HCT116 (cell line): ENCODE data around the gene TEX22. TPM values are rescaled to one million over a fixed set of nuclear protein-coding genes. Genes with fewer than 3 reads are reported as not detected.

Experiments used
- ATAC-seq: fragments of 200-7000 bp; cut with Tn5 transposase; 2 replicates; pipeline ENCODE4 v1.9.1; 2020; ENCODE audit warnings: mild to moderate bottlenecking, moderate library complexity
- BruUV-seq: library from RNA; stranded (reverse); fragments of 400-500 nt; replicated peaks from 2 replicates; lab custom pipeline; 2021; lab: Mats Ljungman, UMichigan
- CTCF ChIA-PET: fragments of 300-600 bp; sonication (Branson Sonifier 250); formaldehyde crosslinking; loops from one replicate; lab custom pipeline; 2021; ENCODE audit warnings: antibody characterized with exemption; lab: Charles Lee
- POLR2A ChIA-PET: fragments of 300-600, 350-600 bp; sonication (Branson Sonifier 250); formaldehyde crosslinking; loops from one replicate; lab custom pipeline; 2021; ENCODE audit warnings: antibody characterized with exemption; lab: Charles Lee
- RAD21 ChIA-PET, 2 experiments: fragments of 300-600 bp; sonication (Branson Sonifier 250); formaldehyde crosslinking; loops; one replicate each; lab custom pipeline; 2023; ENCODE audit warnings: low total read pairs in 2 of 2; ENCODE audit not compliant: uncharacterized antibody in 2 of 2, unreplicated experiment in 2 of 2, low non-redundant PET in 1 of 2; lab: Charles Lee
- DNase-seq: peaks from one replicate; pipeline ENCODE4 v3.0.0-alpha.2; 2010; ENCODE audit warnings: low read depth, low spot score
- H2AFZ ChIP-seq: fragments of 200-600 bp; shearing (Covaris generic), sonication (generic); 2 replicates; pipeline ENCODE4 v1.6.1; 2017; ENCODE audit warnings: low read depth, mixed run types, mixed read lengths, antibody characterized with exemption, low read length; ENCODE audit not compliant: poor library complexity, severe bottlenecking
- H3K27ac ChIP-seq: 2 replicates; pipeline ENCODE4 v1.5.1; 2012; ENCODE audit warnings: low read depth, low read length
- H3K27me3 ChIP-seq: fragments of 200-600 bp; sonication (generic); 2 replicates; pipeline ENCODE4 v1.6.1; 2016; ENCODE audit warnings: mixed run types, low read length, mixed read lengths; ENCODE audit not compliant: insufficient read depth
- H3K36me3 ChIP-seq, 2 experiments: fragments of 200-500 bp in 1 of 2; fragments of 200-600 bp in 1 of 2; sonication (Bioruptor generic) in 1 of 2; sonication (generic) in 1 of 2; 2 replicates each; pipeline versions ENCODE4 v1.5.1 to v1.6.1; 2014 to 2016; ENCODE audit warnings: low read length in 2 of 2, inconsistent platforms in 1 of 2, mixed read lengths in 1 of 2, mixed run types in 1 of 2; ENCODE audit not compliant: insufficient read depth in 2 of 2, control insufficient read depth in 1 of 2
- H3K4me1 ChIP-seq, 2 experiments: fragments of 200-600 bp in 1 of 2; sonication (generic) in 1 of 2; 2 replicates each; pipeline versions ENCODE4 v1.5.1 to v1.6.1; 2012 to 2017; ENCODE audit warnings: low read length in 2 of 2, inconsistent platforms in 1 of 2, mild to moderate bottlenecking in 1 of 2, mixed read lengths in 1 of 2, mixed run types in 1 of 2, moderate library complexity in 1 of 2; ENCODE audit not compliant: insufficient read depth in 2 of 2, control insufficient read depth in 1 of 2
- H3K4me2 ChIP-seq: fragments of 200-600 bp; sonication (generic); 2 replicates; pipeline ENCODE4 v1.6.1; 2017; ENCODE audit warnings: mixed run types, low read length, mixed read lengths
- H3K4me3 ChIP-seq, 2 experiments: fragments of 200-600 bp in 1 of 2; sonication (generic) in 1 of 2; replicated peaks in 1 of 2; 2 replicates each; pipeline ENCODE4 v1.5.1; 2011 to 2016; ENCODE audit warnings: low read length in 2 of 2, control low read depth in 1 of 2, low read depth in 1 of 2, mild to moderate bottlenecking in 1 of 2, mixed read lengths in 1 of 2, mixed run types in 1 of 2
- H3K79me2 ChIP-seq: fragments of 200-600 bp; sonication (generic); 2 replicates; pipeline ENCODE4 v1.6.1; 2017; ENCODE audit warnings: mild to moderate bottlenecking, mixed run types, low read length, moderate library complexity, mixed read lengths; ENCODE audit not compliant: insufficient read depth
- H3K9ac ChIP-seq: fragments of 200-600 bp; sonication (generic); 2 replicates; pipeline ENCODE4 v1.6.1; 2016; ENCODE audit warnings: low read length, mixed read lengths
- H3K9me2 ChIP-seq: fragments of 200-600 bp; sonication (generic), shearing (Covaris generic); 2 replicates; pipeline ENCODE4 v1.6.1; 2017; ENCODE audit warnings: mixed run types, mild to moderate bottlenecking, moderate library complexity; ENCODE audit not compliant: insufficient read depth
- H3K9me3 ChIP-seq, 2 experiments: fragments of 200-500 bp in 1 of 2; fragments of 200-600 bp in 1 of 2; sonication (Bioruptor generic) in 1 of 2; sonication (generic) in 1 of 2; 2 replicates each; pipeline ENCODE4 v1.6.1; 2014 to 2017; ENCODE audit warnings: low read length in 2 of 2, mixed read lengths in 2 of 2, inconsistent platforms in 1 of 2, low read depth in 1 of 2, mild to moderate bottlenecking in 1 of 2, mixed run types in 1 of 2, moderate library complexity in 1 of 2; ENCODE audit not compliant: control insufficient read depth in 1 of 2, insufficient read depth in 1 of 2
- H4K20me1 ChIP-seq: fragments of 200-600 bp; sonication (generic), shearing (Covaris generic); 2 replicates; pipeline ENCODE4 v1.6.1; 2017; ENCODE audit warnings: mixed run types, mild to moderate bottlenecking, moderate library complexity; ENCODE audit not compliant: insufficient read depth
- CEBPB ChIP-seq: IDR thresholded peaks from 2 replicates; pipeline ENCODE4 v1.6.1; 2012; ENCODE audit warnings: low read depth
- CTCF ChIP-seq, 3 experiments: fragments of 200-600 bp in 1 of 3; sonication (generic) in 1 of 3; IDR thresholded peaks in 2 of 3; conservative IDR thresholded peaks in 1 of 3; 2 replicates each; pipeline ENCODE4 v1.5.1; 2012 to 2017; ENCODE audit warnings: low read depth in 2 of 3, low read length in 2 of 3, antibody characterized with exemption in 1 of 3, borderline replicate concordance in 1 of 3, control low read depth in 1 of 3, mild to moderate bottlenecking in 1 of 3, mixed read lengths in 1 of 3, mixed run types in 1 of 3, moderate library complexity in 1 of 3; ENCODE audit not compliant: insufficient read depth in 1 of 3
- ELF1 ChIP-seq: IDR thresholded peaks from 2 replicates; pipeline ENCODE4 v1.6.1; 2012; ENCODE audit warnings: low read depth, borderline replicate concordance
- EZH2 ChIP-seq: fragments of 200-600 bp; sonication (generic); IDR thresholded peaks from 2 replicates; pipeline ENCODE4 v1.6.1; 2017; ENCODE audit warnings: antibody characterized with exemption, mixed run types
- FOSL1 ChIP-seq: IDR thresholded peaks from 2 replicates; pipeline ENCODE4 v1.6.1; 2012; ENCODE audit warnings: low read depth
- POLR2A ChIP-seq: IDR thresholded peaks from 2 replicates; pipeline ENCODE4 v1.7.0; 2011; ENCODE audit warnings: borderline replicate concordance; ENCODE audit not compliant: insufficient read depth, insufficient read length; ENCODE audit errors: extremely low read depth
- POLR2AphosphoS5 ChIP-seq: IDR thresholded peaks from 2 replicates; pipeline ENCODE4 v1.6.1; 2011; ENCODE audit warnings: mild to moderate bottlenecking, low read depth, low read length, moderate library complexity
- RAD21 ChIP-seq: IDR thresholded peaks from 2 replicates; pipeline ENCODE4 v1.6.1; 2012; ENCODE audit warnings: low read depth, mild to moderate bottlenecking
- SIN3A ChIP-seq: IDR thresholded peaks from 2 replicates; pipeline ENCODE4 v1.6.1; 2012; ENCODE audit warnings: low read depth
- SP1 ChIP-seq: IDR thresholded peaks from 2 replicates; pipeline ENCODE4 v1.6.1; 2012; ENCODE audit warnings: low read depth
- SRF ChIP-seq: IDR thresholded peaks from 2 replicates; pipeline ENCODE4 v1.6.1; 2012; ENCODE audit warnings: low read depth
- ZFX ChIP-seq: fragments of 450-650 bp; IDR thresholded peaks from 2 replicates; pipeline ENCODE4 v1.6.1; 2017
- intact Hi-C: fragments of 100-400 bp; cut with micrococcal nuclease; formaldehyde crosslinking; loops from 2 replicates; pipeline ENCODE4 v1.10.0; 2022
- total RNA-seq: library from RNA; stranded (reverse); gene quantifications from one replicate; pipeline ENCODE4 v1.2.1, GENCODE V29; 2021; ENCODE audit not compliant: unreplicated experiment

The TEX22 gene
- total RNA-seq, 1 experiment from 2014 or later = 3.8 TPM

- RAD21 ChIA-PET = no interaction called here
- Histone ChIP-seq H3K9ac (no peak overlapping the region), H4K20me1 (peaks cover 6% of the 10 kb centered on the region; the same call in 1 of the 2 replicates), H3K27me3 (no peaks in the 10 kb centered on the region), H3K9me2 (no peaks in the 10 kb centered on the region), H3K4me3 (no peak overlapping the region), H3K4me2 (no peak overlapping the region), H3K27ac (no peak overlapping the region), H3K9me3 (no peaks in the 10 kb centered on the region), H2AFZ (no peak overlapping the region)
- DNase-seq (no peak), ATAC-seq (peak; percentile 36)
- intact Hi-C loops = no loop called here
- CTCF ChIA-PET = no interaction called here
- POLR2A ChIA-PET = no interaction called here
- no peak for TF ChIP-seq RAD21
- no peak for TF ChIP-seq POLR2AphosphoS5
- TF ChIP-seq CTCF (IDR thresholded peaks at IDR 0.05 in 2 of 3, conservative IDR thresholded peaks at IDR 0.05 in 1 of 3; ENCODE audit: borderline replicate concordance in 1 of 3, insufficient read depth in 1 of 3, low read depth in 2 of 3, low read length in 2 of 3) = no peak
- no peak for TF ChIP-seq ZFX
- TF ChIP-seq EZH2 = no peak
- TF ChIP-seq SRF = no peak
- no peak for TF ChIP-seq SP1
- TF ChIP-seq ELF1 = no peak
- no peak for TF ChIP-seq CEBPB
- no peak for TF ChIP-seq POLR2A
- TF ChIP-seq SIN3A = no peak
- TF ChIP-seq FOSL1 = no peak
- TF ChIP-seq, all 23 proteins: peak for 0
- Histone ChIP-seq H3K4me1 (no peaks in the 10 kb centered on the region), H3K36me3 (peaks cover 8 to 10% of the 10 kb centered on the region in 2 experiments; a peak in 3 of 4 replicates), H3K79me2 (peaks cover 80% of the 10 kb centered on the region)
- no TSS peak for BruUV-seq
These were observed 38.8 kb downstream of the TEX22 start for GRCh38 chr14:105436891-105437722.
